Lower leg skin (tissue), 4 donors: ENCODE measurements around the gene IHH. TPM values are rescaled to one million over a fixed set of nuclear protein-coding genes. Genes with fewer than 3 reads are reported as not detected.

Experiments used
- DNase-seq, 2 donors: peaks; one replicate each; pipeline ENCODE4 v3.0.0-alpha.2; 2019; ENCODE audit warnings: low spot score in 2 of 2
- H3K4me3 ChIP-seq: fragments of 200-600 bp; sonication (generic); 2 replicates; pipeline ENCODE4 v1.5.1; 2017; ENCODE audit warnings: mild to moderate bottlenecking, low read depth; ENCODE audit not compliant: poor library complexity, severe bottlenecking
- CTCF ChIP-seq, 3 donors: fragments of 450-650 bp; IDR thresholded peaks; one replicate each; pipeline ENCODE4 v1.5.1; 2016; ENCODE audit warnings: antibody characterized with exemption in 3 of 3, mild to moderate bottlenecking in 3 of 3, moderate library complexity in 2 of 3
- POLR2A ChIP-seq, 2 donors: fragments of 450-650 bp; IDR thresholded peaks; one replicate each; pipeline ENCODE4 v1.6.1; 2016 to 2017; ENCODE audit warnings: antibody characterized with exemption in 2 of 2, mild to moderate bottlenecking in 1 of 2, moderate library complexity in 1 of 2
- WGBS, 2 donors: methylation state at CpG; one replicate each; pipeline ENCODE4 v1.1.5; 2018; 5-methylcytosine and 5-hydroxymethylcytosine counted together
- intact Hi-C: fragments of 100-400 bp; cut with DNase I; formaldehyde crosslinking; loops from one replicate; pipeline ENCODE4 v1.15.0; 2023; ENCODE audit warnings: low total_unique reads
- total RNA-seq, 4 donors: library from RNA; depleted of rRNA; stranded (reverse); fragments of >200 nt; gene quantifications; one replicate each; pipeline ENCODE4 v1.1.0, GENCODE V29; 2016

Gene IHH
- total RNA-seq, 4 donors from 2014 or later = 0.30 TPM; not detected in 3

- intact Hi-C loops = no loop called here
- TF ChIP-seq POLR2A (IDR thresholded peaks at IDR 0.05) (no peak), CTCF (IDR thresholded peaks at IDR 0.05) (no peak)
- H3K4me3 ChIP-seq = no peak overlapping the region
- 84 to 92% methylated on average over 43 of the region's 43 CpGs for WGBS, 2 donors
- DNase-seq = no peak
These were observed 5.5 kb downstream of the IHH start for GRCh38 chr2:219054956-219055903.

GRCh38 chr2:219049282-219049681 lies 11.4 kb downstream of the IHH start:
- H3K4me3 ChIP-seq = no peak overlapping the region
- intact Hi-C loops = no loop called here
- no peak for TF ChIP-seq POLR2A (IDR thresholded peaks at IDR 0.05)
- TF ChIP-seq CTCF (IDR thresholded peaks at IDR 0.05) = no peak
- WGBS, 2 donors = 69 to 90% methylated on average over 4 to 6 of the region's 6 CpGs
- no peak for DNase-seq

GRCh38 chr2:219045937-219046550 lies 14.7 kb downstream of the IHH start:
- no peak for DNase-seq
- intact Hi-C loops = no loop called here
- WGBS, 2 donors = 4 to 6% methylated on average over 6 of the region's 6 CpGs

GRCh38 chr2:219042750-219043149 lies 18.0 kb downstream of the IHH start:
- TF ChIP-seq CTCF (IDR thresholded peaks at IDR 0.05) (no peak), POLR2A (IDR thresholded peaks at IDR 0.05) (no peak)
- intact Hi-C loops = no loop called here
- WGBS, 2 donors = 78 to 80% methylated on average over 2 of the region's 2 CpGs
- DNase-seq = no peak
- no peak overlapping the region for H3K4me3 ChIP-seq

More at GRCh38 chr2:219045937-219046550, 14.7 kb downstream of the IHH start:
- no peak overlapping the region for H3K4me3 ChIP-seq
- TF ChIP-seq CTCF (IDR thresholded peaks at IDR 0.05) (no peak), POLR2A (IDR thresholded peaks at IDR 0.05) (no peak)

GRCh38 chr2:219042157-219042556 lies 18.6 kb downstream of the IHH start:
- no peak for TF ChIP-seq POLR2A (IDR thresholded peaks at IDR 0.05)
- TF ChIP-seq CTCF (IDR thresholded peaks at IDR 0.05) = no peak
- 79 to 84% methylated on average over 4 of the region's 4 CpGs for WGBS, 2 donors
- intact Hi-C loops = no loop called here

More at GRCh38 chr2:219042157-219042556, 18.6 kb downstream of the IHH start:
- no peak for DNase-seq
- H3K4me3 ChIP-seq = no peak overlapping the region
